Activated CD8-positive, alpha-beta memory T cell treated with anti-CD3 and anti-CD28 coated beads, Interleukin-2, amount 50 U/mL, for 48 hours (primary cell): Measurements from ENCODE around the gene GAPT.

ENCODE experiments used
- DNase-seq: peaks from one replicate; pipeline ENCODE4 v3.0.0-alpha.2; 2020

Gene GAPT

DNA sequence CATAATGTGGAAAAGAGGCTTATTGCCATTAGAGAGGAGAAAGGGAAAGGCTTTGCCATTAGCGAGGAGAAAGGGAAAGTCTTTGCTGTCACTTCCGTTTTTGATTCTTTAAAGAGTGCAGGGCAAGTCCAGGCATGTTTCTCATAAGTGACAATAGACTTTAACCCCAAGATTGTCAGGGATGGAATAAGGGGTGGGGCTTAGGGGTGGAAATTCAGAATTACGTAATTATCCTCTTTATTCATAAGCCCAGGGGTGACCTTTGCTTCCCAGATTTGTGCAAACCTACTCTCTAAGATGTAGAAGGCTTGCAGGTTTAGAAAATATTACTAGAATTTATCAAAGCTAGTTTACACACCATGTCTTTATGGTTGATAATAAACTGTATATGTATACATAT lies 29.1 kb upstream of the GAPT start:
- no peak for DNase-seq

GRCh38 chr5:58462623-58463230 lies 28.5 kb upstream of the GAPT start:
- no peak for DNase-seq

- no peak for DNase-seq
Observed at GRCh38 chr5:58466939-58467338, 24.3 kb upstream of the GAPT start.

GRCh38 chr5:58469896-58470295 lies 21.3 kb upstream of the GAPT start:
- DNase-seq = no peak

GRCh38 chr5:58475404-58475803 lies 15.8 kb upstream of the GAPT start:
- no peak for DNase-seq

DNA sequence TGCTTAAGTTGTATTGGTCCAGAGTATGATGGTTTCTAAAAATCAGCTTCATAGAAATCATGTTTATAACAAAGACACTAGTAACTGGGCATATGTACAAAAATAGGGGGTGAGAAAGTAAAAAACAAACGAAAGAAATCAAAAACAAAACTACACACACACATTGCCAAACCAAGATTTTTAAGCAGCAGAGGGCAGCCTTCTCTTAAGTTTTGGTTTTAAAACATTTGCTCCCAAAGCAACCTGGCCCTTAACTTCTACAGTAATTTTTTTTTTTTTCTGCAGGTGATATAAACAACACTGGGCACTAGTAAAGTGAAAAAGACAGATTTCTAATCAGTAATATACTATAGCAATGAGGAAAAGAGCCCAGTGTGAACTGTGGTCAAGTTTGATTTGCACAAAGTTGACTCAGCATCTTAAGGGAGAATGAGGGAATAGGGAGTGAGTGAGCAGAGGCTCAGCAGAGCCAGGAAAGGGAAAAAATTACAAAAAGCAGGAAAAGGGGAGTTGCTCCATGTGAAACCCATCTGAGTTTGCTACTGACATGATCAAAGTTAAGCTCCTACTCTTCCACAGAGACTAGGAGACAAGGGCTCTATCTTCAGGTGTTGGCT lies 13.4 kb upstream of the GAPT start:
- no peak for DNase-seq

GRCh38 chr5:58481066-58481676 lies 10.1 kb upstream of the GAPT start:
- DNase-seq = no peak

DNA sequence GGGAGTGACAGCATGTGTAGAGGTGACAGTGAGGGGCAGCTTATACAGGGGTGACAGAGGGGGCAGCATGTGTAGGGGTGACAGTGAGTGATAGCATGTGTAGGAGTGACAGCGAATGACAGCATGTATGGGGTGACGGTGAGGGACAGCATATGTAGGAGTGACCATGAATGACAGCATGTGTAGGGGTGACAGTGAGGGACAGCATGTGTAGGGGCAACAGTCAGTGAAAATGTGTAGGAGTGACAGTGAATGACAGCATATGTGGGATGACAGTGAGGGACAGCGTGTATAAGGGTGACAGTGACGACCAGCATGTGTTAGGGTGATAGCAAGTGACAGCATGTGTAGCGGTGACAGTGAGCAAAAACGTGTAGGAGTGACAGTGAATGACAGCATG lies 9.4 kb upstream of the GAPT start:
- no peak for DNase-seq

DNA sequence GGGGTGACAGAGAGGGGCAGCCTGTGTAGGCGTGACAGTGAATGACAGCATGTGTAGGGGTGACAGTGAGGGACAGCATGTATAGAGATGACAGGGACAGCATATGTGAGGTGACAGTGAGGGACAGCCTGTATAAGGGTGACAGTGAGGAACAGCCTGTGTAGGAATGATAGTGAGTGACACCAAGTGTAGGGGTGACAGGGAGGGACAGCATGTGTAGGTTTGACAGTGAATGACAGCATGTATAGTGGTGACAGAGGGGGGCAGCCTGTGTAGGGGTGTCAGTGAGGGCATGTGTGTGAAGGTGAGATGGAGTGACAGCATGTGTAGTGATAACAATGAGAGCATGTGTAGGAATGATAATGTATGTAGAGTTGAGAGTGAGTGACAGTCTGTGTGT lies 8.7 kb upstream of the GAPT start:
- no peak for DNase-seq

DNA sequence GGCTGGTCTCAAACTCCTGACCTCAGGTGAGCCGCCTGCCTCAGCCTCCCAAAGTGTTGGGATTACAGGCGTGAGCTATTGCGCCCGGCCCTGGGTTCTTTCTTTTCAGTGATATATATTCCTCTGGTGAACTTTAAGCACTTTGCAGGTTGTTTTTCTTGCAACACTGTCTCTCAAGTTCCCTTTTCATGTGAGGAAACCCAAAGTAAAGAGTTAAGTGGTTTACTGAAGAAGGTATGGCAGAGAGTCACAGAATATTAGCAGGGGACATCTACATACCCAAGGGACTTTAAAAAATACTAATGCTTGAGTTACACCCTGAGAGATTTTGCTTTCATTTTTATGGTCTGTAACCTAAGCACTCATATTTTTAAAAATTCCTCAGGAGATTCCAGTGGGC lies 6.7 kb upstream of the GAPT start:
- DNase-seq = no peak

- no peak for DNase-seq
Observed at GRCh38 chr5:58486290-58486689, 4.9 kb upstream of the GAPT start.

GRCh38 chr5:58490402-58491050 lies 709 bp upstream of the GAPT start:
- no peak for DNase-seq

- no peak for DNase-seq
Observed at GRCh38 chr5:58493141-58493540, 1.9 kb downstream of the GAPT start.

- DNase-seq = no peak
Observed at GRCh38 chr5:58496488-58496887, 5.3 kb downstream of the GAPT start.

GRCh38 chr5:58497386-58497785 lies 6.2 kb downstream of the GAPT start:
- DNase-seq = no peak

DNA sequence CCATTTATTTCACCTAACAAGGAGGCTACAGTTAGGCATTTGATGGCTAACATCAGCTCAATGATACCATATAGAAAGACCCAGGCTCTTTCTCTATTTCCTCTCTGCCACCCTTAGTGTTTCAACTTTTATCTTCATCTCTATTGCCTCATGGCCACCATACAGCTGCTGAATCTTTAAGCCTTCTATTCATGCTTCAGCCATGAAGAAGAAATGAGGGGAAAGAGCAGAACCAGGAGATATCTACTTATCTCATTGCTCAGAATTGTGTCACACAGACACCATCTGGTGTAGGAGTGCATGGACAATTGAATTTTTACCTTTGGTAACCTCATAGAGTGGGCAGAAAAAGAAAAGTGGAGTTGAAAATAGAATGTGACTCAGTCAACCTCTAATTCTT lies 6.7 kb downstream of the GAPT start:
- no peak for DNase-seq

DNA sequence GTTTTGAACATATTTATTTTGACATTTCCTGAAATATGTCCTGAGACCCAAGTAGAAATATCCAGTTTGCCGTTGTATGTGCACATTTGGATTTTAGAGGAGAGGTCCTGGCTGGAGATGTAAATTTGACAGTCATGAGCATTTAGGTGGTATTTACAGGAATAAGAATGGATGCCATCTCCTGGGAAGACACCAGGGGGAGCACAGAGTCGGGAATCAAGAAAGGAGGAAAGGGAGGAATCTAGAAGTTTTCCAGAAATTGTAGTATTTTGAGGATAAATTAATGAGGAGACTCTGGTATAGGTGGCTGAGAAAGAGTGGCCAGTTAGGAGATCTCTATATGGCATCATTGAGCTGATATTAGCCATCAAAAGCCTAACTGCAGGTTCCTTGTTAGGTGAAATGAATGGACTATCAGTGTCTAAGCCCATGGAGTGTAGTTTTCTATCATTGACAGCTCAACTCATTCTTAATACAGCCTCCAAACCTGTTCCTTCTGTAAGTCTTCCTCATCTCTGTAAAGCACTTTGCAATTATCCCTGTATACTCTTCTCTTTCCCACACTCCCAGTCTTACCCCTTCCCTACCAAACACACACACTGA lies 7.2 kb downstream of the GAPT start:
- DNase-seq = no peak

GRCh38 chr5:58499231-58499630 lies 8.0 kb downstream of the GAPT start:
- DNase-seq = no peak

DNA sequence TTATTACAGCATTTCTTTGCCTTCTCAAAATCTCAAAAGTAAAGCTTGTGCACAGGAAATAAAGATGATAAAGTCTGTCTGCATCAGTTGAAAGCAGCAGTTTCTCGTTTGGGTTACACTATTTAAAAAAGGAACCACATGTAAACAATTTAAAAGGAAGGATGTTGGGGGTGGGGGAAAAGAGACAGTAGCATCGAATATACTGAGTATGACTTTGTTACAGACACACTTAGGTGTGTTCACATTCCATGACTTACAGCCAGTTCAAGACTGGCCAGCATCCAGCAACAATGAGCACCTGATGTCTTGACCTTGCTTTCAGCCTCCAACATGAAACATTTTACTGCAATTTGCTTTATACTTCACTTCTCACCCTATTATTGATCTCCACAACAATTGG lies 8.7 kb downstream of the GAPT start:
- DNase-seq = no peak

DNA sequence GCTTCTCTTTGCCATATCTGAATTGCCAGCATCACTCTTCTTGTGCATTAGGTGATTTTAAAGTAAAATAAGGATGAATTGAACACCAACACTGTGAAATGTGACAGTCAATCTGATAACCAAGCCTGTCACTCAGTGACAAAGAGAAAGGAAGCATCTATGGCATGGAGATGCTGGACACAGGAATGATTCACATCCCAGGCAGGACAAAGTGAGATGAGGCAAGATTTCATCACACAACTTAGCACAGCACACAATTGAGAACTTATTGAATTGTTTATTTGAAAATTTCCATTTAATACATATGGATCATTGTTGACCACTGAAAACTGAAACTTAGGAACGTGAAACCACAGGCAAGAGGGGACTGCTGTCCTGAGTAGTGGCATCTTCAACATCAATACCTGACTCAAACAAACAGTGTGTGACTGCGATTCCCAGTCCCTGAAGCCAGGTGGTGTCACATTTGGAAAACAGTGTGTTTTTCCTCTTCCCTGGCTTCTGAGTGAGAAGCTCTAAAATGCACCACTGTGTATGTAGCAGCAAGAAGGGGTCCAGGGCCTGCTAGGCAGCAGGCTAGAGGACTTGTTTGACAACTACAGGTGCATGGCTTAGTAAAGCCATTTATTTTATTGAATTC lies 10.7 kb downstream of the GAPT start:
- DNase-seq = no peak

GRCh38 chr5:58503390-58504046 lies 12.3 kb downstream of the GAPT start:
- DNase-seq = no peak

- no peak for DNase-seq
Observed at GRCh38 chr5:58504766-58505165, 13.5 kb downstream of the GAPT start.

GRCh38 chr5:58505502-58505901 lies 14.3 kb downstream of the GAPT start:
- no peak for DNase-seq
